UCSD-AML1 (cell line): Measurements from ENCODE around the gene TEX12.
"Not testable (repeated sequence)": the region's sequence is repeated elsewhere in the genome, so short reads cannot be mapped to it uniquely, and the experiment has no call there.

Source experiments
- DNase-seq: peaks from one replicate; lab custom pipeline; 2025; ENCODE audit not compliant: unreplicated experiment; lab: John Stamatoyannopoulos, UW

TEX12 gene, protein sequence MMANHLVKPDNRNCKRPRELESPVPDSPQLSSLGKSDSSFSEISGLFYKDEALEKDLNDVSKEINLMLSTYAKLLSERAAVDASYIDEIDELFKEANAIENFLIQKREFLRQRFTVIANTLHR

DNA sequence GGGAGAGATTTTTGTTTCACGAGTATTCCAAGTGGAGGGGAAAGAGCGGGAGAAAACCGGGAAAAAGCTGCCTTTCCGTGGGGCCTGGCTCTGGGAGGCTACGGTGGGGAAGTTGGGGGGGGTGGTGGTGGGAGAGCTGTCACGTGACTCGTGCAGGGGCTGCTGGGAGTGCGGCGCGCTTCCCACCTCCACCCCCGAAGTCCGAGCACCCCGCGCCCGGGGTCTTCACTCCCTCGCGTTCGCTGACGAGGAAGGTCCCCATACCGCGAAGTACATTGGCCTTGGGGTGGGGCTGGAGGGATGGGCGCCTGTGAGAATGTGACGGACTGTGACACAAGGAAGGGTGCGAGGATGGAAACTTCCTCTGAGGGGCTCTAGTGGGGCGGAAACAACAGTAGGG lies at the start of gene TEX12:
Gene TEX12, plus strand, starts transcription at position 228 of the 400 bp plus-strand sequence. CDS start 1,897 bp downstream, outside the sequence.
- DNase-seq: no peak

DNA sequence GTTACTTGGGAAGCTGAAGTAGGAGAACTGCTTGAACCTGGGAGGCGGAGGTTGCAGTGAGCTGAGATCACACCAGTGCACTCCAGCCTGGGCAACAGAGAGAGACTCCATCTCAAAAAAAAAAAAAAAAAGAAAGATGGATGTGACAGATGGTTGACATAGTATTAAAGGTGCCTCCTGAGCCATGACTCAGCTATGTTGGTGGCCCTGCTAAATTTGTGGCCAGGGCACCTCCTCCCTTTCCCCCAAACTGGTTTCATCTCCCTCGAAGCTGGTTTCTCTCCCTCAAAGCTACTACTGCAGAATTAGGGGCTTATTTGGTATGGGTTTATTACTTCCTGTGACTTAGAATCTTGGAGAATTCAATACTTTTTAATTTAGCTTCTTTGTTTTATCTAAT lies 49.0 kb upstream of the TEX12 start:
- DNase-seq: no peak

DNA sequence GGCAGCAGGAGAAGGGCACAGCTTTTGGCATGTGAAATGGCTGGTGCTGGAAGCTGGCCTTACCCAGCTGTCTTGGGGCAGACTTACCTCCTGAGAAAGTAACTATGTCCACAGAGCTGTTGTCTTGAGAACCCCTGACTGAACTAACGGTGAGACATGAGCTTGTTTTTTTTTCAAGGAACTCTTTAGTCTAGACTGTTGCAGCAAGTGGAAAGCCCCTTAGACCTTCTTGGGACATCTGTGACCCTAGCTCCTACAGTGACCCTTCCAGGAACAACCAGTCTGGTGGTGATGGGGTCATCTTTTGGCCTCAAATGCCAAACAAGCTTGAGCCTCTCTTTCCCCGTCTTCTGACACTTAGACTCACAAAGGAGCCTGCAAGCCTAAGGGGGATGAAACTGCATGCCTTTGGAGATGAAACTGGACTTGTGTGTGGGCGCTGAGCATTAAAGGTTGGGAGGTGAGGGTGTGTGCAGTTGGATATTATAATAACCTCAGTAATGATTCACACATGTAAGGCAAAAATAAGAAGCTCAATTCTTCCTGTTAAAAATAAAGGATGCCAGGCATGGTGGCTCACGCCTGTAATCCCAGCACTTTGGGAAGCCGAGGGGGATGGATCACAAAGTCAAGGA lies 45.1 kb upstream of the TEX12 start:
- DNase-seq: no peak

DNA sequence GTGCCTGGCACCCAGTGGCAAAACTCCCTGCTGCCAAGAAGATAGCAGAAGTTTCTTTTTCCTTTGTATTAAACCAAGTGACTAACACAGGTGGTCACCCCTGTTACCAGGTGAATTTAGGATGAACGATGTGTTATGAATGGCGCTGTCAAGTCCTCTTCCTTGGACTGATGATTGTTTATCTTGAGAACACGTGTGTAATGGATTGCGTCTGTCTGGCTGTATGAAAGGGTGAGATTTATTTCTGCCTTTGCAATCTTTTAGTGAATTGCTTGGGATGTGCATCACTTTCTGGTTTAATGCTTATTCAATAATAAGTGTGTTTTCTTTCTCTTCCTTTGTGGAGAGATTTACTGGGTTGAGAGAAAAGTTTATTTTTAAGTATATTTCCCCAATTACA lies 44.0 kb upstream of the TEX12 start:
- DNase-seq: no peak

DNA sequence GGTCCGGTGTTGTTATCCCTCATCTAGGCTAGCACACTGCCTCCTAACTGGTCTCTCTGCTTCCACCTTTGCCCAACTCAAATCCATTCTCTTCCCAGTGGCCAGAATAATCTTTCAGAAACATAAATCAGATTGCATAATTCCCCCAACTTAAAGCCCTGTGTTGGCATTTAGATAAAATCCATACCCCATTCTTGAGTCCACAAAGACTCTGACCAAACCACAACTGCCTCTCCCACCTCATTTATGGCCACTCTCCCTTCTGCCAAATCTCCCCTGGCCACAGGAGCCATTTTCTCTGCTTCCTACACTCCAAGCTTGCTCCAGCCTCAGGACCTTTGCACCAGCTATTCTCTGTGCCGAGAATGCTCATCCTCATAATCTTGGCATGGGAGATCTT lies 40.1 kb upstream of the TEX12 start:
- DNase-seq: no peak

DNA sequence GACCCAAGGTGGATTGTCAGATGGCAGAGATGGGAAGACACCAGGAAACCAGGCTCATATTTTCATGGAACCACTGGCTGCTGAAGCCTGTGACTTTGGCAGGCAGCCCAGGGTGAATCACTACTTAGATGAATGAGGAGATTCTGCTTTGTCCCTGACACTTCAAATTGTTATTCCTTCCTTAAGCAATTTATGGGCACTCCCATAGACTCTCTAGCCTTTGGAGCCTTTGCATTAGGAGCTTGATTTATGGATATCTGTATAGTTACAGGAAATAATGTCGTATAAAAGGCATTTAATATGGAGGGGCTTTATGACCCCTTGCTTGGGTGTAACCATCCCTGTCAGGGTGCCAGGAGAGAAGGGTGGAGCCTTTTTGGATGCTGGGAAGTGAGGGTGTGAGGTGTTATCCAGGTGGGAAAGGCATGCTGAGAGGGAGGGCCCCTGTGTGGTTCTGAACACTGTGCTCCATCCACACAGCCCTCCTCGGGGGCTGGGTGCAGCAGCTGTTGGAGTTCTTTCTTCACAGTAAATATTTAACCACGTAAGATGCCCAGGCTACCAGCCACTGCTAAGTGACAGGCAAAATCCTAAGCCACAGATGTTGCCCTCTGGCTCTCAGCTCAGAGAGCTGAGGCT lies 38.6 kb upstream of the TEX12 start:
- DNase-seq: no peak

DNA sequence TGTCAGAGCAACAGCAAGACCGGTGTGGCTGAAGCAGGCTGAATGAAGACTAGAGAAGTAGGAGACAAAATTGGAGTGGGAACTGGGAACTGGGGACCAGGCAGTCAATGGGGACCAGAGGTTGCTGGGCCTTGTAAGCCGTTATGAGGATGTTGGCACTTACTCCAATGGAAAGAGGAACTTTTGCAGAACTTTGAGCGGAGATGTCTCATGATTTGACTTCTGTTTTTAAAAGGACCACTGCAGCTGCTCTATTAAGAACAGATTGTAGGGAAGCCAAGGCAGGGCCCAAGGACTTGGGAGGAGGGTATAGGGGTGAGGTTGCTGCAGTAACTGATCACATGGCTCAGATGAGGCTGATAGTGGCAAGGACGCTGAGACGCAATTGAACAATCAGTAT lies 37.5 kb upstream of the TEX12 start:
- no peak for DNase-seq

DNA sequence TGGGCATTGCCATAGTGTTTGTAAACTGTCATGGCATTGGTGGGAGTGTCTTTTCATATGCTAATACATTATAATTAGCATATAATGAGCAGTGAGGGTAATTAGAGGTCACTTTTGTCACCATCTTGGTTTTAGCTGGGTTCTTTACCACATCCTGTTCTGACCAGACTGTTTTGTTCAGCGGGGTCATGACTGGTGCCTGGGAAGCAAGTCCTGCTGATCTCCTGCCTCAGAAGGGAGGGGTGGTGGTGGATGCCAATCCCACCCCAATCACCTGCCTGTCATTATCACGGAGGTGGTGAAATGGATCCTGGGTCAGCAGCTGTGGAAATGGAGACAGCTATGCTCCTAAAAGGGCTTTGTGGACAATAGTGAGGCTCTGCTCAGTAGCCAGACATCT lies 34.4 kb upstream of the TEX12 start:
- peak; percentile 23 for DNase-seq

DNA sequence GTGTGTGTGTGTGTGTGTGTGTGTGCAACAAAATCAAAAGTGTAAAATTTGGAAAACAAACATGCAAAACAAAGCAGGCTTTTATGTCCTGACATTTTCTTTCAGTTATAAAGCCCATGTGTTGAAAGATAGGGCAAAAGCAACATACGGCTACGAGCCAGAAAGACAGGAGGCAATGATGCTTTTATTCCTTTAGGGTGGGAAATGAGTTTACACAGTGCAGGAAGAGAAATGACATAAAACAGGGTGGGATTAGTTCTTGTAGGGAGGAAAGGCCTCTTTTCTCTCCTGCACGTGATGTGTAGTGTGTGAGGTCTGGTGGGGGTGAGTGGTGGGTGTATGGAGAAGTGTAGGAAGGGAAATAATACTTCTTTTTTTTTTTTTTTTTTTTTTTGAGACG lies 32.7 kb upstream of the TEX12 start:
- DNase-seq: no peak

DNA sequence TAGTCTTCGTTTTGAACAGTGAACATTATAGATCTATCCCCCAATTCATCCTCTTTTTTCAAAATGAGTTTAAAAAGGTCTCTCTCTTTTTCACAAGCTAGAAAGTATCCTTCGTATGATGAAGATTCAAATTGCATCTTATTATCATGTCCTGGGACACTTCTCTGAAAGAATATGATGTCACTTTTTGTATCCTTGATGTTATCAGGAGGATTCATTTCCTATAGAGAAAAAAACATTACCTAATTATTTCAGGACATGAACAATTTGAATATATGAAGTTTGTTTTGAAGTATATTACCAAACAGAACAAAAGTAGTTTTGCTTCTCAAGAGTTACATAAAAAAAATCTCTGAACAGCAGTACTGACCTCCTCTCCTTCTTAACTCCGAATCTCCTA lies 23.6 kb upstream of the TEX12 start:
- DNase-seq: no peak

DNA sequence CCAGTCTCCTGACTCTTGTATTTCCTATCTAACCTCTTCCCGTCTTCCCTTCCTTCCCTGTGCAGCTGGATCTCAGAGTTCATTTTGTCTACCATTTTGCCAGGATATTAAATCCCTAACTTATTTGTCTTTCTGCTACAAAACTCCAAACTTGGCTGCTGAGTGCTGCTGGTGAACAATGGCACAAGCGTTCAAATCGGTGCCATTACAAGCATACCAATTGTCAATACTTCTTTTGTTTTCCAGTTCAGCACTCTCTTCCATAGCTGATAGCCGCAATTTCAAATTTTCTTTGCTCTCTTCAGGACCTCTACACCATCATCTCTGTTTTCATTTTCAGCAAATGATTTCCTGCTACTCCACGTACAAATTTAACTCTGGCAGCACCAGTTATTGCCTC lies 16.7 kb upstream of the TEX12 start:
- no peak for DNase-seq

DNA sequence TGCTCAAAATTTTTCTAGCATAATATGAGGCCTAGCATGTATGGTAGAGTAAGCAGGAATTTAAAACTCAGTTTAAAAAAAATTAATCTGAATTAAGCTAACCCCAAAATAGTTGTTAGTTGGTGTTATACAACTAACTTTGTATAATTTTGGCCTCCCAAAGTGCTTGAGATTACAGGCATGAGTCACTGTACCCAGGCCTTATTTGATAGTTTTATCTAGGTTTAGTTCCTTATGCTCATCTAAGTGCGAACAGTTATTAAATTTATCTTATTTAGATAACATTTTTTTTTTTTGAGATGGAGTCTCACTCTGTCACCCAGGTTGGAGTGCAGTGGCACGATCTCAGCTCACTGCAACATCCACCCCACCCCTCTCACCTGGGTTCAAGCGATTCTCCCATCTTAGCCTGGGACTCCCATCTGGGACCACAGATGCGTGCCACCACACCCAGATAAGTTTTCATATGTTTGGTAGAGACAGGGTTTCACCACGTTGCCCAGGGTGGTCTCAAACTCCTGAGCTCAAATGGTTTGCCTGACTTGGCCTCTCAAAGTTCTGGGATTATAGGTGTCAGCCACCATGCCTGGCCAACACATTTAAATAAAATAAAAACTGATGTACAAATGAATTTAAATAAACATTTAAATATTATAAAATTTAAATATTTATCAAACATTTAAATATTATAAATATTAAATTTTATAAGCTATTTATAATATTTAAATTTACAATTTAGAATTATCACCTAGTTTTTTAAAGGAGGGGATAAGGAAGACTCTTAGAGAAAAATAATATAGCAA lies 10.8 kb upstream of the TEX12 start:
- no peak for DNase-seq

DNA sequence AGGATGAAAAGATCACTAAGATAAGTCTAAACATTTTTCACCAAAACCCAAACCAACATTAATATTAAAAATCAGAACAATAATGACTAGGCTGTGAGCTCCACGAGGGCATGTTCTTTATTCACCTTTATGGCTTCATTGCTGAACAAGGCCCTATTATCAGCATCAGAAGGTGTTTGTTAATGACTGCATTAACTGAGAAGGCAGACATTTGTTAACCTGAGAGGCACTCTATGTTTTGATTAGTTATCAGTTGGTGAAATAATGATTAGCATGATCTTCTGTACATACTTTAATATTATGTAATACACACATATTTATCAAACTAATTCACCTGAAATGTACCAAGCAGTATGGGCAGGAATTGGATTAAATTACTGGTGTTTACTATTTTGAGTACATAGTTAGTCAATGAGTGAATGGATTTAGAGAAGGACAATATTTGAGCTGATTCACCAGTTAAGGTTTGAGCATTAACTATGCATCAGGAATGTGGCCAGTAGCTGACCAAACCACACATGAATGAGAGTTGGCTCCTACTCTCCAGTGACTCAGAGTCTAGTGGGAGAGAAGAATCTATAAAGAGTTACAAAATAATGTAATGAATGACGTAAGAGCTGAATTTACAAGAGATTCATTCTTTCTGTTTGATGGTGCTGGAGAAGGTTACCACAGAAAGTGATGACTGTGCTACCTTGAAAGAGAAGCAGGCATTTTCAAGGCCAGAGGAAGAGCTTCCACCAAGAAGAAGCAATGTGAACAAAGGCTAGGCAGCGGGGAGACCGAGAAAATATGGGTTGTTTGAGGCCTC lies 10.0 kb upstream of the TEX12 start:
- DNase-seq: no peak

DNA sequence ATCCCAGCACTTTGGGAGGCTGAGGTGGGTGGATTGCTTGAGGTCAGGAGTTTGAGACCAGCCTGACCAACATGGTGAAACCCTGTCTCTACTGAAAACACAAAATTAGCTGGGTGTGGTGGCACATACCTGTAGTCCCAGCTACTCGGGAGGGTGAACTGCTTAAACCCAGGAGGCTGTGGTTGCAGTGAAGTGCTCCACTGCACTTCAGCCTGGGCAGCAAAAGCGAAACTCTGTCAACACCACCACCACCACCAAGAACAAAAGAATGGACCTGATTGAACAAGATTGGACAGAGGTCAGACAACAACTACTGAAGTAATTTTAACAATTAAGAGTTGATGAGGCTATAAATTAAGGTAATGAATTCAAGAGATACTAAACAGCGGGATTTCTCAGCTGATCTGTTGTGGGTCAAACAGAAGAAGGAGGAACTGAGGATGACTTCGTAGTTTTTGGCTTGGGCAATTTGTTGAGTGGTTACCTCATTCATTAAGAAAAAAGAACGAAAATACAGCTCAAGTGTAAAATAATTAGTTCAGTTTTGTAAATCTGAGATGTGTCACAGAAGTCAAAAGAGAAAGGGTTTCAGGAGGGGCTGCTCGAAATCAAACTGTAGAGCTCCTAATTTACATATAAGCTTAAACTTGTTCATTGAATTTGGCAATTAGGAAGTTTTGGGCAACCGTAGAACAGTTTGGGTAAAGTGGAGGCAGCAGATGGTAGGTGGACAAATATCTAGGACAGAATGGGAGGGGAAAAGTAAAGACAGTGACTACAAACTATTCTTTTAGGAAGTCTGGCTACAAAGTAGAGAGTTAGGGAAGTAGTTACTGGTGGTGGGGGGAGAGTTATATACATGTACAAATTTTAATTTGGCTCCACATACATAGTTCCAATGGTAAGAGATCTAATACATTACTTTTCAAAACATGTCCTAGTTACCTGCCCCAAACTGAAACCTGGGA lies 7.8 kb upstream of the TEX12 start:
- DNase-seq: no peak

DNA sequence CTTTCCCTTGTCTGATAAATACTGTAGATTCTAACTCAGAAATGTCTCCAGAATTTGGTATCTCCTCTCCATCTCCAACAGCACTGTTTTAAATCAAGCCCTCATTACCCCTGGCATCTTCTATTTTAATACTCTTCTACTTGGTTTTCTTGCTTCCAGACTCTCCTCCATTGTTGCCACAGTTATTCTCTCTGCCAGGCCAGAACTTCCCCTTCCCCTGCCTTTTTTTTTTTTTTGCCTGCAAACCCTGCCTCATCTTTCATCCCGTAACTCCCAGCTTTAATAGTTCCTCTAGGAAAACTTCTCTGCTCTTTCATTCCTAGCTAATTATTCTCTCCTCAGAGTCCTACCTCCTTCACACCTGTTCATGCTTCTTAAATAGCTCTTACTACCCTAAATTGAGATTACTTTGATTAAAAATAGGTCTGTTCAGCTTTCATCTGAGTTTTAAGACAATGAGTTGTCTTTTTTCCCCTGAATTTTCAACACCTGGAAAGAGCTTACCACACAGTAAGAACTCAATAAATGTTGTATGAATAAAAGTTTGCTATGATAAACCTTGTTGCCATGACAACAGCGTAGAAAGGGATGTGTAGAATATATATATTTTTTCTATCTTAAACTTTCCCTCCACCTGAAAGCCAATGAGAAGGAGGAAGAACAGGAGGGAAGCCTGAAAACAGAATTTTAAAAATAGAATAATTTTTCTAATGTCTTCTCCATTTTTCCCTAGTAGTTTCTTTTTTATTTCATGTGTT lies 6.9 kb upstream of the TEX12 start:
- DNase-seq: no peak

DNA sequence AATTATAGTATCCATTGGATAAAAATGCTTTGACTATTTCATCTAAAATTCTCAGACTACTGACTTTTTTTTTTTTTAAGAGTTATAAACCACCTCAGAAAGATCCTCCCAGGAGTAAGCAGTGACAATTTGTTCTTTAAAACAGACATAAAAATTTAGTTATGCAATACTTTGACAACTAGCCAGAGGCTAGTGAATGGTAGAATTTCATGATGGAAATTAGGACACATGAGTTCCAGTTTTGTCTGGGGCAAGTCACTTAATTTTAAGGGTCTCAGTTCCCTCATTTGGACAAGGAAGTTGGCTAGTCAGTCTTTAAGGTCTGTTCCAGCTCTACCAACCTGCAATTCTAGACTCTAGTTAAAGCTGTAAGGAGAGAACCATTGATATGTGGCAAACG lies 6.2 kb upstream of the TEX12 start:
- DNase-seq: no peak

DNA sequence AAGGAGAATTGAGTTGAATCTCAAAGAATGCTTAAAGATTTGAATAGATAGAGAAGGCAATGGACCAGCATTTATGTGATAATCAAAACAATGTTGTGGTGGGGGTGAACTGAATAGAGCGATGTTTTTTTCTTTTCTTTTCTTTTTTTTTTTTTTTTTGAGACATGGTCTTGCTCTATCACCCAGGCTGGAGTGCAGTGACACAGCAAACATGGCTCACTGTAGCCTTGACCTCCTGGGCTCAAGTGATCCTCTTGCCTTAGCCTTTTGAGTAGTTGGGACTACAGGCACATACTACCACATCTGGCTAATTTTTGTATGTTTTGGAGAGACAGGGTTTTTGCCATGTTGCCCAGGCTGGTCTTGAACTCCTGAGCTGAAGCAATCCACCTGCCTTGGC lies 5.0 kb upstream of the TEX12 start:
- DNase-seq: not testable (repeated sequence)

DNA sequence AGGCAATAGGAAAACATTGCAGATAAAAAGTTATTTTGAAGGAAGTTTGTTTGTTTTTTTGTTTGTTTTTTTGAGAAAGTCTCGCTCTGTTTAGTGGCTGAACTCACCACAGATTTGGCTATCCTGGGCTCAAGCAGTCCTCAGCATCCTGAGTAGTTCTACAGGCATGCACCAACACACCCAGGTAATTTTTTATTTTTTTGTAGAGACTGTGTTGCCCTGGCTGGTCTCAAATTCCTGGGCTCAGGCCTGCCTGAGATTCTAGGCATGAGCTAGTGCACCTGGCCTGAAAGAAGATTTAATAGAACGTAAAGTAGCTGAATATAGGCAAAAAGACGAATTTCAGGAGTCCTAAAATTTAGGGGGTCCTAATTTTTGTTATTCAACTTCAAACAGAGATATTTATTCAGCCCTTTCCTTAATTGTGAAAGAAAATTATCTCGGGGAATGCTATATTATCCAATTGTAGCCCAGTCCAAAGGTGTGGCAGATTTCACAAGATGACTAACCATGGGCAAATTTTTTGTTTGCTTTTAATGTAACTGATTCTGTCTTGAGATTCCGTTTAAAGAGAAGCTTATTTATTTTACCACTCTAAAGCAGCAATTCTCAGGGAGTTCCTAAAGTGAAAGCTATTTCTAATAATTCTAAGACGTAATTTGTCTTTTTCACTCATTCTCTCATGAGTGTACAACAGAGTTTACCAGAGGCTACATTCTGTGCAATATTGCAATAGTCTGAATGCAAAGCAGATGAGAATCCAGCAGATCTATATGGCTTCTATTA lies 4.2 kb upstream of the TEX12 start:
- DNase-seq: no peak
